Activated CD4-positive, alpha-beta T cell treated with anti-CD3 and anti-CD28 coated beads for 48 hours (primary cell): ENCODE data around the gene SLC6A12.

Source experiments
- DNase-seq: peaks from one replicate; pipeline ENCODE4 v3.0.0-alpha.2; 2020

The SLC6A12 gene

DNA sequence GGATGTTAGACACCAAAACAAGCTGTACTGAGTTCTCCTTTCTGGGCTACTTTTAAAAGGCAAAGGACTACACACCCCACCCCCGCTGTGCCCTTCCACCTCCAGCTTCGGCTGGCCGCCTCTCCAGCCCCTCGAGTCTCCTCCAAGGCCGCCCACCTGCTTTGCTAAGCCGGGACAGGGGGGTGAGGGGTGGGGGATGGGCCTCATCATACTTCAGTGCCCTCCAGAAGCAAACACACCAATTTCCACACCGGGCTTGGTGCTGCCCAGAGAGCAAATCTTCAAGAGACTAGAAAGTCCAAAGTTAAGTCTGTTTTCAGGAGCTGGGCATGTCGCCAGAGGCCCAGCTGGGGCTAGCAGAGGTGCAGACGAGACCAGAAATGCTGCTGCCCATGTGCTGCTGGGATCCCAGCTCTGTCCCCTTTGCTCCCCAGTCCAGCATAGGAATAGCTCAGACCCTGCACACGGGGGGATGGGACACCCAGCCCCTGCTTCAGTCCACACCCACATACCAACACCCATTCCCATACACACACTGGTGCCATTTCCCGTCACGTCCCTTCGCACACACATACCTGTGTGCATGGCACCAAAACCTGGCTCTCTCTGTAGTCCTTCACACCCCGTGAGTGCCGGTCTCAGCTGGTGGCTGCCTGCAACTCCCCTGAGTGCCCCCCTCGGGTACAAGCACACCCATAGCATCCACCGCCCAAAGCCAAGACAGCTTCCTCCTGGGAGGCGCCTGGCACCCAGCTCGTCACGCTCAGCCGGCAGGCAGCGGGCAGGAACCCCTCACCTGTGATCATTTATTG, 1.0 kb downstream of the SLC6A12 start:
- DNase-seq, result no peak

DNA sequence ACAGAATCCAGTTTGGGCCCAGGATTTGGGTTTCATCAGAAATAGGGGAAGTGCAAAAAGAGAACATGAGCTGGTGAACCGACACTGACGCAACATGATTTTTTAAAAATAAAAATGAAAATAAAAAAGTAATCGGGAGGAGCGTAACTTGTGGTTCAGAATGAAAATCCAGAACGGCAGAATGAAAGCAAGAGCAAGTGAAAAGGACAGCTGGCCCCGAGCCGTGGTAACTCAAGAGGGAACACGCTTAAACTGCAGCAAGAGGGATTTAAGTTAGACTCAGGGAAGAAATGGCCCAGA, 1.6 kb downstream of the SLC6A12 start:
- no peak for DNase-seq

DNA sequence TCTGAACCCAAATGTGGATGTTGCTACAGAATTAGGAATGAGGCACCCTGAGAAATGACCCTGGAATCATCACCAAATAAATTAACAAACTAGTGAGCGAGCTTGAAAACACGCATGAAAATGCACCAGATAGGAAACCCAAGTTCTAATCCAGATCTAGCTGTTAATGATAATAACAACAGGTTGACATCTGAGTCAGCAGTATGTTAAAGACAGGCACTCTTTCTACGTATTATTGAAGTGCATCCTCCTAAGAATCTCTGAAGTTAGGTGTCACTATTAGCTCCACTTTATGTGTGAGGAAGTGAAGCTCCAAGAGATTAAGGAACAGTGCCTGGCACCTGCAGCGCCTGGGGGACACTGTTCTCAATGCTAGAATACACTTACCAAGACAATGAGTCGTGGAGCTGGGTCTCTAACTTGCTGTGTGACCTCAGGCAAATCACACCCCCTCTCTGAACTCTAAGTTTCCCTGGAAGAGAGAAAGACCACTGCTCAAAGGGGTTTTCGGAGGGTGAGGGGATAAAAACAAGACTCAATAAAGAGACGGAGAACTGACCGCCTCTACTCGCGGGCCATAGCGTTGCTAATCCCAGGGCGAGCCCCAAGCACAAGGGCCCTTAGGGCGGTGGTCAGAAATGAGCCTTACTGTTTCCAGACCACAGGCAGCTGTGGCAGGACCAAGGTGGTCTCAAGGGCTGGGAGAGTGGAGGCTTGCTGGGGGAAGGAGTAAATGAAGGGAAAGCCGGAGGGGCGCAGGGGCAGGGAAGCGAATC, 2.1 kb downstream of the SLC6A12 start:
- no peak for DNase-seq

DNA sequence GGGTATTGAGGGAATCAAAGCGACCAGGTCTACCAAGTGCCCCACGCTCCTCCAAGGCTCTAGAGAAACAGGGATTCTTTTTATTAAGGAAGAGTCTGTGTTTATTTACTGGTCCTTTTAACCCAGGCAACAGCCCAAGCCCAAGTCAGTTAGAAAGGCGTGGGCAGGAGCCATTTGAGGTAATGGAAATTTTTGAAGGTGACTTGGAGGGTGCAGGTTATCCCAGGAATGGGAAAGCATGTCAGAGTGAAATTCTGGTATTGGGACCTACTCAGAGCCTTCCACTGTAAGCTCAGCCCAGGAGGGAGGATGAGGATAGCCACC, 2.9 kb downstream of the SLC6A12 start:
- no peak for DNase-seq

DNA sequence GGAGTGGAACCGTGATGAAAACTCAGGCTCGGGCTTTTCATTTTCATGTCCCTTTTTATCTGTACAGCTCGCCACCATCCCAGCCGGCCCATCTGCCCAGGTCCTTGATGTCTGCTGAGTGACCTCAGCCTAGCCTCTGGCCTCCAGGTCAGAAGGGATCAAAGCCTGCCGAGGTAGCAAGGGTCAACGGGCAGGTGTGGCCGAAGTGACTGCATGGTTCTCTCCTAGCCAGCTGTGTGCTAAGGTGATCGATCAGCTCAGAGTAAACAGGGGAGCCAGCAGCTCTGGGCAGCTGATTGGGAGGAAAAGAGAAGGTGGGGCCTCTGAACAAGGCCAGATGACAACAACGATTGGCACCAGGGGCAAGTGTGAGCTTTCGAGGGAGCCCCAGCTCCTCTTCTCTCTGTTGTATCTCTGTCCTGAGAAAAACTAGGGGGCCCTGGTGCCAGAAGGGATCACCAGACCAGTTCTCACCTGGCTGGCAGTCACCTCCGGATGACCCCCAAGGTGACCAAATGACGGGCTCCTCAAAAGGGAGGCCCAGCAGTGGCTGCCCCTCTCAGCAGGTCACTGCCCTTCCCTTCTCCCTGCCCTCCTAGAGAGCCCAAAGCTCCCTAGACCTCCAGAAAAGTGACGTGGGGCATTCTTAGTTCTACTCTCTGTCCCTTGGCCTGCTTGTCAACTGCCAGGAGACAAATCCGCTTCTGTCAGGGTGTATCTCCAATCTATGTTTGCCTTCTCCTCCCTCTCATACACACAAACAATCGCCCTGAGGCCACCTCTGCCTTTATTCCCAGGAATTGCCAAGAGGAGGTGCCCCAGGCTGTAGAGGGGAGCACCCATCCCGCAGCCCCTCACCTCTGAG, 3.4 kb downstream of the SLC6A12 start:
- DNase-seq, result no peak

DNA sequence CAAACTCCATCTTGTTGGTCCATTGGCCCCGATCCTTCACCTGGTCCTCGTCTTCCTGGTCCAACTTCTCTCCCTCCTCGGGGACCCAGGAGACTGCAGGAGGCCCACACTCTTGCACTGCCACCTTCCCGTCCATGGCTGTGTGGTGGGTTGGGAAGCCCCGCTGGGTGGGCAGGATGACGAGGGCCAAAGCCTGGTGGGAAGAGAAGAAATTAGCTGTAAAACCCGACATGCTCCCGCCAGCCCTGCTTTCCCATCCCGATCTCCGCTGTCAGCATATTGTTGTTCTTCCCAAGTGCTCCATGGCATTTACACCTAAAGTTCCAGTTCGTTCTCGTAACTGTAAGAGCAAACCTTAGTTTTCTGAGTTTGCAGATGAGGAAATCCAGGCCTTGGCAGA, 4.1 kb downstream of the SLC6A12 start:
- DNase-seq, result no peak

DNA sequence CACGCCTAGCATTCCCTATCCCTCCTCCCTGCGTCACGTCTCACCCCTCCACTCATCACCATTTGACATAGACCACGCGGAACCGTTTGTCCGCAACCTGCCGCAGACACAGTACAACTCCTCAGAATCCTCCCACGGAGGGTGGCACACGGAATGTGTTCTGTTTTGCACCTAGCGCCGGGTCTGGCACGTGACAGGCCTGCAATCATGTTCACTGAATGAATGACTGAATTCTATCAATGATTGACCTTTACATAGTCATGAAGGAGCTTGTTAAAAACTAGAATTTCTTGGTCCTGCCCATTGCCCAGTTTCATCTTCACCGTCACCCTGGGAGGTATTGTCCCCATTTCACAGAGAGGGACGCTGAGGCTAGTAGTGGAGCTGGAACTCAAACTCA, 4.7 kb downstream of the SLC6A12 start:
- no peak for DNase-seq

DNA sequence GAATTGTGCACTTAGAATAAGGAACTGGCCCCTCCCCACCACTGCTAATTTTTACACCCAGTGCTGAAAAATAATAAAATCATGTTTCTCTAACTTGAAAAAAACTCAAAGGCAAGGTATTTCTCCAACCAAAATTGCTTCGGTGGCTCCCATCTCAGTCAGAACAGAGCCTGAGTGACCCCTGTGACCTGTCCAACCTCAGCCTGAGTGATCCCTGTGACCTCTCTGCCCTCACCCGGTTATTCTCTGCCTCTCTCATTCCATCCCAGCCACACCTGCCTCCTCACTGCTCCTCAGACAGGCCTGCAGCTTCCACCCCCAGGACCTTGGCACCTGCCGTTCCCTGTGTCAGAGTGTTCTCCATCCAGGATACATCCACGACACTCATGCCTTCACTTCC, 5.1 kb downstream of the SLC6A12 start:
- DNase-seq, result no peak

DNA sequence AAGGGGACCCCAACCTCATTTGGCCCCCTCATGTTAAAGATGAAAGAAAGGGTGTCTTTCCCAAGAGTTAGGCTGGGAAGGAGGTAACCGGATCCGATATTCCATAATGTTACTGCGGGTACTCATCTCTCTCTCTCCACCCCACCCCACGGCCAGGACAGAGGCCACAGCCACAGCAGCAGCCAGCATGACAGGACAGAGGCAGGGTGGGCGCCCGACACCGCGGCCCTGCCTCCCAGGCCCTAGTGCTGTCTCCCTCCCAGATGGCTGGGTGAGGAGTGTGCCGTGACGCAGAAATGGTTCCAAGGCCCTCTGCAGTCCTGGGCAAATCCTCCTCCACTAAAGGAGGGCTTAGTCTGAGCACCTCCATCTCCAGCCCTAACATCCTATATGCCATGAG, 6.2 kb downstream of the SLC6A12 start:
- no peak for DNase-seq

DNA sequence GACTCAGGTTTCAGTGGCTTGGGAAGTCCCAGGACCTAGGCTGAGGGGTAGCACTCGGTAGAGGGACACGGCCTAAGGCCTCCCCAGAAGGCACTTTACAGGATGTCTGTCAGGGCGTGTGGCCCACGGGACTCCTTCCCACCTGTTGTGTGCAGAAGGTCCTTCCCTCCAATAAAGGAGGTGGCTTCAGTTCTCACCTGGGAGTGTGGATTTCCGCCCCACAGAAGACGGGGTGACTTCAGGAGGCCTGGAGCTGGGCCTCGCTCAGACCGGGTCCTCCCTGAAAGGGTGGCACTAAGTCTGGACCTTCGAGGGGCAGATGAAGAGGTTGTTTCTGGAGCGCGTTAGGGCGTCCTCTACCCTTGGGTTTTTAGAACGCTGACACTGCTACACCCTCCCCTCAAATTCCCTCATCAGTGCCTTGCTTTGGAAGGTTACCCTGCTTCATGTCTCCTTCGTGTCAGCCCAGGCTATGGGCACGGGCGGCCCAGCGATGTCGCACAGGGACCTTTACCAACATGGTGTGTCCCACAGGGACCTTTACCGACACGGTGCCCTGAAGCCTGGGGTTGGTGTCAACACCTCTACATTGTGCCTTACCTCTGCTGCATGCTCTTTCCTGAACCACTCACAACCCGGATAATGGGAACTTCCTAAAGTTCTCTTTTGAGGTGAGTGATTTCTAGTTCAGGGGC, 7.1 kb downstream of the SLC6A12 start:
- no peak for DNase-seq

DNA sequence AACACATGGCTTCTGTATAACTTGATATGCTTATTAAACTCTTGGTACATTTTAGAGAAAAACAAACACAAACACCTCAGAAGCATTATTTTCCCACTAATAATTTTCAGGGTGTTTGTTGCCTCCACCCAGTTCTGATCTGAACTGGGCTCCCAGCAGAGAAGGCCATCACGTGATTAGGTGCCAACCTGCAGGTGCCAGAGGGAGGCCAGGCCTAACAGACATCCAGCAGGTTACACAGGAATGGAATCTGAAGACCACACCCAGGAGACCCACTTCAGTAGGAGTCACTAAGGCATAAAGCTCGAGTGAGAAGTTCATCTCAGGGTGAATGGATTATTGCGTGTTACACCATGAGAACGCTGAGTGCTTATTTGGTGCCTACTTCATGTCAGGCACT, 8.9 kb downstream of the SLC6A12 start:
- no peak for DNase-seq

DNA sequence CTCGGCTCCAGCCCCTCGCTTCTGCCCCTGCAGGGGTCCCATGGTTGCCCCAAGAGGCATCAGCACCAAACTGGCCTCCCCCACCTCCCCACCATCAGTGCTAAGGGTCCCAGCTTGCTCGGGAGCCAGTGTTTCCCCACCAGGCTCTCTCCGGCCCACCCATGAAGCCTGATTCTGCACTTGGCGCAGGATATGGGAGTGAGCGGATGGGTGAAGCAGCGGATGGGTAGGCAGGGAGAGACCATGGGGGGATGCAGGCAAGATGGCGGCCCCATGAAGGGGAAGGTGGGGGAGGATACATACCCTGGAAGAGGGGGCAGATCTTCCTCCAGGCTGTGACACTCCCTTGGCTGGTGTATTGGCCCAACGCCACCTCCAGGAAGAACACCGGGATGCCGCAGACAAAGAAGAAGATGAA, 9.7 kb downstream of the SLC6A12 start:
- DNase-seq, result no peak

DNA sequence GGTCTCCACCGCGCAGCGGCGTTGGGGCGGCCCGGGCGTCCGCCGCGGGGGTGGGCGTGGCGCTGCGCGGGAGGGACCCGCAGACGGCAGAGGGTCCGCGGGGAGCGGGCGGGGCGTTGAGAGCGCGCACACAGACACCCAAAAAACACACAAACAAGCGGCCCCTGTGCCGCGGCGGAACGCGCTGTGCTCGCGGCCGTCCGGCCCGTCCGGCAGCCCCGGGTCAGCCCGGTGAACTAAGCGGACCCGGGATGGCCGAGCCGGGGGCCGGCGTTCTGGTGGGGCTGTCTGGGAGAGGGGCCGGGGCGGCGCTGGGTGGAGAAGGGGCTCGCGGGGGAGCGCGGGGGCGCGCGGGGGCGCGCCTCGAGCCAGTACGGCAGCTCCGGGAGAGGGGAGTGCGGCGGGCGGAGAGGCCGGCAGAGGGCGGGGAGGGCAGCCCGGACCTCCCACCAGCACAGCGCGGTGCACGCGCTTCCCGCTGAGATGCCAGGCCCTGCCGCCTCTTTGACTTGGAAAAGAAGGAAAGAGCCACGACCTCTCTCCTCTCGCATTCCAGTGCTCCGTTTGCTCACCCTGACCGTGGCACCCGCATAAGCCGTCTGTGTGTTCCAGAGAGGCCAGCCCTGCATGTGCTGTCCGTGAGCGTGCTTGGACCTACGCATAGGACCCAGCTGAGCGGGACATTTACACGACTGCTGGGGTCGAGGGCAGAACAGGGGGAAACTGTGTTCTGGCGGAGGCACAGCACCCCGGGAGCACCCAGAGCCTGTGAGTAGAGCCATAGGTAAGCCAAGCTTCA, 10.3 kb downstream of the SLC6A12 start:
- no peak for DNase-seq

DNA sequence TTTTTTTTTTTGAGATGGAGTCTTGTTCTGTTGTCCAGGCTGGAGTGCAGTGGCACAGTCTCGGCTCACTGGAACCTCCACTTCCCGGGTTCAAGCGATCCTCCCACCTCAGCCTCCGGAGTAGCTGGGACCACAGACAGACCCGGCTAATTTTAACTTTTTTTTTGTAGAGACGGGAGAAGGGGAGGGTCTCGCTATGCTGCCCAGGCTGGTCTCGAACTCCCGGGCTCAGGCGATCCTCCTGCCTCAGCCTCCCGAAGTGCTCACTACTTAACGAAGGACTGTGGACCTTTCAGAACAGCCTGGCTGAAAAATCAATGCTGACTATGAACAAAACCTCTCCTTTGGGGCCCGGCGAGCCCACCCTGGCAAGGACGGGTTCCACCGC, 10.9 kb downstream of the SLC6A12 start:
- no peak for DNase-seq

DNA sequence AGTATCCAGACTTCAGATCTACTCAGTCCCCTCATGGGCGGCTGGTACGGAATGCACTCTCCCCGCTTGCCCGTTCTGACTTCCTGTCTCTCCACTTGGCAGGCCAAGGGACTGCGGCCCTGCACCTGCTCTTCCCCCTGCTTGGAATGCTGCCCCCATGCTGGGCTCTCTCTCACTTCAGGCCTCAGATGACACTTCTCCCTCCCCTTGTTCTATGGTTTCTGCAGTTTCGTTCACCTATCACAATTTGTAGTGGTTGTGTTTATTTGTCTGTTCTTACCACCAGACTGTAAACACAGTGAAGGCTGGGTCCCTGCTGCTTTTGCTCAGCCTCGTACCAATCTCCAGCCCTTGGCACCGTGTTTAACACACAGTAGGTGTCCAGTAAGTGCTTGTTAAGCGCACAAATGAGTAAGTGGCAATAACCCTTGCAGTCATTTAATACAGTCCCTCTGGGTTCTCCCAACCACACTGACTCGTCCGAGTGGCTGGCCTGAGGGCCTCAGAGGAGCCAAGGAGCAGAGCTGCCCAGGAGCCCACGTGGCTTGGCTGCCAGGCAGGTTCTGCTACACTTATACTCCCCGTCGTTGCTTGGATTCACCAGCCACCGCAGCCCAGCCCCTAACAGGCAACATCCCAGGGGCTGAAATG, 11.8 kb downstream of the SLC6A12 start:
- no peak for DNase-seq

DNA sequence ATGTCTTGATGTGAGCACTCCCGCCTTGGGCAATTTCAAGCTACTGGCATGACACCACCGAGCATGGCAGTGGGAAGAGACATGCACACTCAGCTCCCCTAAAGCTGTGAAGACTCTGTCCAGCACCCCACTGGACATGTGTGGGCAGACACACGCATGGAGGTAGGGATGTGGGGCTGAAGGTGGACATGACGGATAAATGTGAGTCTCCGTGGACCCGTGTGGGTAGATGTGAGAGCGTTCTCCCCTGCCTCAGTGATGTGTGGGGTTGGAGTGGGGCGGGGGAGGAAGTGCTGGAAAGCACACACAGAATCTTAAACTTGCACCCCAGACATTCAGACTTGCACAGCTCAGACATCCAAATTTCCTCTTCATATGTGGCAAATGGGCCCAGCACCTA, 12.6 kb downstream of the SLC6A12 start:
- DNase-seq, result no peak

DNA sequence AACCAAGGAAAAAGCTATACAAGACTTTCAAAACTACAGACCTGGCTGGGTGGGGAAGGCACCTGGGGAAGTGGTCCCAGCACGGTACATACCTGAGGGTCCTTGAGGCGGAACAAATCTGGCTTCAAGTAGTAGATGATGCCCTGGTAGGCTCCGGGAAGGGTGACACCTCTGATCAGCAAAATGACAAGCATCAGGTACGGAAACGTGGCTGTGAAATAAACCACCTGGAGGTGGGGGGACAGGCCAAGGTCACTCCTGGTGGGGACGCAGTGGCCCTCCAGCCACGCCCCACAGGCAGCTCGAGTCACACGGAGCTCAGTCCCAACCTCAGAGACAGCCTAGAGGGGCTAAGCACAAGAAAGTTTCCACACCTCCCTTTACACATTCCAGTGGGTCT, 15.3 kb downstream of the SLC6A12 start:
- DNase-seq, result no peak

DNA sequence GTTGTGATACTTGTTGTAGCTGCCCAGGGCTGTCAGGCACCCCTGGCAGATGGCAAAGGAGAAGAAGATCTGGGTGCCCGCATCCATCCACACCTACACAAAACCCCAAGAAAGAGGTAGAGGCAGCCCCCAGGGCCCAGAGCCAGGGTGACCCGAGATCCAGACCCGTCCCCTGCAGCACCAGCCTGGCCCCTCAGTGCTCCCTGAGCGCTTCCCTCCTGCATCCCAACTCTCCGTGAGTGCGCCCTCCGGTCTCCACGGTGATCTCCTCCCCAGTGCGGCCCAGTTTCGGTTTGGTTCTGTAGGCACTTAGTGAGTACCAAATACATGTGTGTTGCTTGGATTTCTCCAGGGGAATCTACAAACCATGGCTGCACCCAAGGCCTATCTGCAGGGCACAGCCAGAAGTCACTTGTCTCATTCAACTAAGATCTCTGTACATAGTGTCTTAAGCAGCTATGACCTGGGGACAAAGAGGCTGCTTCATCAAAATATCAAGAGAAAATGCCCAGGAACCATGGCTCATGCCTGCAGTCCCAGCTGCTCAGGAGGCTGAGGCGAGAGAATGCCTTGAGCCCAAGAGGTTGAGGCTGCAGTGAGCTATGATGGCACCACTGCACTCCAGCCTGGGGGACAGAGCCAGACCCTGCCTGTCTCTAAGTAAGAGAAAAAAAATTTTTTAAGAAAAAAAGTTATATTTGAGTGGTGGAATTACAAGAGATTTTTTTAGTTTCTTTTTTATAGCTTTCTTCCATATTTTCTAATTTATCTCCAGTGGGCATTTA, 15.9 kb downstream of the SLC6A12 start:
- DNase-seq, result no peak

DNA sequence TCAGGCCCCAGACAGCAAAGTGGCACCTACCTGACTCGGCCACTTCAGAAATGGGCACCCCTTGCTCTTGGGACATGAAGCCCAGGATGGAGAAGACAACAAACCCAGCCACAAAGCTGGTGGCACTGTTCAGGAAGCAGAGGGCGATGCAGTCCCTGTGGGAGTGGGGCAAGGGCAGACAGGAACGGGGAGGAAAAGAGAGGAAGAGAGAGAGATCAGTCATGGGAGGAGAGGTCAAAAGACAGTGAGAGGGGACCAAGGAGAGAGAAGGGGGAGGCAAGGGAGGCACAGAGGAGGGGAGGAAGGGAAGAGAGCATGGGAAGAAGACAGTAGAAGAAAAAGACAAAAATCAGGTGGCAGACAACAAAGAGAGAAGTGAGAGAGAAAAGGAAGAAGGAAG, 16.6 kb downstream of the SLC6A12 start:
- DNase-seq, result no peak

DNA sequence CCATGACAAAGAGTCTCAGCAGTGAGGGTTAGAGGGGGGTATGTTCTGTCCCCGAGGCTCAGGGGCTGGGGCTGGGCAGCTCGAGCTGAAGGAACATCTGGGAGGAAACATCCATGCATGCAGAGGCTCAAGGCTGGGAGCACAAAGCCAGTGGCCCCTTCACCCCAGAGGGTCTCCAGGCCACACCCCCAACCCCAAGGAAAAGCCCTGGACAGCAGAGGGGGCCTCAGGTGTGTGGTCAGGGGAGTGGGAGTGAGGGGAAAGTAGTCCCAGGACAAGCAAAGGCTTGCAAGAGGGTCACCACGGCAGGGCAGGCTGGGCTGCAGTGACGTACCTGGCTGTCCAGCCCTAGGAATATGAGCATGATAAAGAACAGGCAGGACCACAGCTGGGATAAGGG, 17.5 kb downstream of the SLC6A12 start:
- no peak for DNase-seq

DNA sequence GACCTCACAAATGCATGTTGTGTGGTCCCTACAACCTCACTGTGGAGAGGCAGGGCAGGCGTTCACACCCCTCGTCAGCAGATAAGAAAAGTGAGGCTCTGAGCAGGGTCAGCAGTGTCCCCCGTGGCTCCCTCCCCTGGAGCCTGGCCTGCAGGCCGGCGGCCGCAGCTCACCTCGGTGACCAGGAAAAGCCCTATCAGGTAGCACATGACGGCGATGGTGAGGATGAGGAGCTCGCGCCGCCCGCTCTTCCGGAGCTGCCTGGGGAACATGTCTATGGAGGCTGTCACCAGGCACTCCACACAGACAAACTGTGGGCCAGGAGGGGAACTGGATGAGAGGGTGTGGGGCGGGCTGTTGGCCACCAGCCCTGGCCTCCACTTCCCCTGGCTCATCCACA, 18.0 kb downstream of the SLC6A12 start:
- no peak for DNase-seq
